GM23338 (cell line): ENCODE measurements around the gene TTYH1. TPM values are rescaled to one million over a fixed set of nuclear protein-coding genes. Genes with fewer than 3 reads are reported as not detected.
A peak's percentile ranks its signal among the peaks of the same experiment; 100 is the strongest.

Source experiments
- ATAC-seq: fragments of 200-7000 bp; cut with Tn5 transposase; 3 replicates; pipeline ENCODE4 v1.9.1; 2020
- DNase-seq: peaks from one replicate; pipeline ENCODE4 v3.0.0-alpha.2; 2015; ENCODE audit warnings: low spot score
- H2AFZ ChIP-seq: fragments of 200-600 bp; sonication (generic); 2 replicates; pipeline ENCODE4 v1.8.0; 2016; ENCODE audit warnings: antibody characterized with exemption, mild to moderate bottlenecking, moderate library complexity
- H3F3A ChIP-seq: fragments of 200-600 bp; sonication (generic); replicated peaks from 2 replicates; pipeline ENCODE4 v1.8.0; 2017; ENCODE audit warnings: antibody characterized with exemption, mixed run types, low read depth
- H3K27ac ChIP-seq: fragments of 200-600 bp; sonication (generic); 2 replicates; pipeline ENCODE4 v1.6.1; 2016; ENCODE audit warnings: low read depth
- H3K27me3 ChIP-seq: fragments of 200-600 bp; sonication (generic); 2 replicates; pipeline ENCODE4 v1.8.0; 2016; ENCODE audit warnings: mild to moderate bottlenecking, mixed run types, moderate library complexity; ENCODE audit not compliant: insufficient read depth
- H3K36me3 ChIP-seq: fragments of 200-600 bp; sonication (generic); 2 replicates; pipeline ENCODE4 v1.8.0; 2016; ENCODE audit warnings: mild to moderate bottlenecking; ENCODE audit not compliant: insufficient read depth
- H3K4me1 ChIP-seq: fragments of 200-600 bp; sonication (generic); 2 replicates; pipeline ENCODE4 v1.8.0; 2016; ENCODE audit warnings: mild to moderate bottlenecking, moderate library complexity; ENCODE audit not compliant: insufficient read depth
- H3K4me2 ChIP-seq: fragments of 200-600 bp; sonication (generic); 2 replicates; pipeline ENCODE4 v1.7.1; 2017; ENCODE audit warnings: mixed run types
- H3K4me3 ChIP-seq: fragments of 200-600 bp; sonication (generic); 2 replicates; pipeline ENCODE4 v1.6.1; 2016; ENCODE audit warnings: mixed run types
- H3K79me2 ChIP-seq: fragments of 200-600 bp; sonication (generic); replicated peaks from 2 replicates; pipeline ENCODE4 v1.8.0; 2017; ENCODE audit warnings: mild to moderate bottlenecking; ENCODE audit not compliant: insufficient read depth
- H3K9me2 ChIP-seq: fragments of 200-600 bp; sonication (generic); 2 replicates; pipeline ENCODE4 v1.8.0; 2017; ENCODE audit not compliant: insufficient read depth
- H4K20me1 ChIP-seq: fragments of 200-600 bp; sonication (generic); replicated peaks from 2 replicates; pipeline ENCODE4 v1.8.0; 2017; ENCODE audit warnings: mild to moderate bottlenecking; ENCODE audit not compliant: insufficient read depth
- H3K27ac Mint-ChIP-seq: 2 replicates; pipeline ENCODE4 v1.8.0; 2020; ENCODE audit warnings: inconsistent platforms, mild to moderate bottlenecking, moderate library complexity, mixed read lengths
- H3K27me3 Mint-ChIP-seq: 3 replicates; pipeline ENCODE4 v1.8.0; 2022; ENCODE audit warnings: low read depth, mild to moderate bottlenecking, moderate library complexity, mixed read lengths, inconsistent platforms; ENCODE audit not compliant: insufficient read depth, poor library complexity
- H3K36me3 Mint-ChIP-seq: 3 replicates; pipeline ENCODE4 v1.8.0; 2021; ENCODE audit warnings: low read depth, mild to moderate bottlenecking, inconsistent platforms, moderate library complexity, mixed read lengths
- H3K4me1 Mint-ChIP-seq: 3 replicates; pipeline ENCODE4 v1.8.0; 2020; ENCODE audit warnings: mild to moderate bottlenecking, inconsistent platforms, mixed read lengths
- H3K4me3 Mint-ChIP-seq: 3 replicates; pipeline ENCODE4 v1.8.0; 2021; ENCODE audit warnings: moderate library complexity, mild to moderate bottlenecking, inconsistent platforms, mixed read lengths
- H3K9me3 Mint-ChIP-seq: 3 replicates; pipeline ENCODE4 v1.8.0; 2020; ENCODE audit warnings: moderate library complexity, mild to moderate bottlenecking, inconsistent platforms, mixed read lengths
- CTCF ChIP-seq, 2 experiments: fragments of 200-600 bp in 1 of 2; sonication (generic) in 1 of 2; conservative IDR thresholded peaks; 2 replicates each; pipeline versions ENCODE4 v1.5.1 to v1.6.1; 2016 to 2017; ENCODE audit warnings: antibody characterized with exemption in 2 of 2, low read depth in 2 of 2, mild to moderate bottlenecking in 2 of 2, moderate library complexity in 1 of 2
- EZH2 ChIP-seq: fragments of 200-600 bp; sonication (generic); IDR thresholded peaks from one replicate; pipeline ENCODE4 v1.8.0; 2017; ENCODE audit warnings: antibody characterized with exemption, mild to moderate bottlenecking, low read depth; ENCODE audit not compliant: unreplicated experiment
- EZH2phosphoT487 ChIP-seq: fragments of 200-600 bp; sonication (generic); IDR thresholded peaks from one replicate; pipeline ENCODE4 v1.8.1; 2018; ENCODE audit warnings: antibody characterized with exemption; ENCODE audit not compliant: unreplicated experiment
- JUNB ChIP-seq: IDR thresholded peaks from one replicate; pipeline ENCODE4 v1.6.1; 2016; ENCODE audit warnings: antibody characterized with exemption; ENCODE audit not compliant: unreplicated experiment
- POLR2AphosphoS5 ChIP-seq: IDR thresholded peaks from 2 replicates; pipeline ENCODE4 v1.6.1; 2016; ENCODE audit warnings: antibody characterized with exemption, low read depth
- REST ChIP-seq: IDR thresholded peaks from one replicate; pipeline ENCODE4 v1.6.1; 2018; ENCODE audit warnings: antibody characterized with exemption; ENCODE audit not compliant: unreplicated experiment
- STAT1 ChIP-seq: IDR thresholded peaks from one replicate; pipeline ENCODE4 v1.6.1; 2016; ENCODE audit warnings: antibody characterized with exemption; ENCODE audit not compliant: unreplicated experiment
- ZNF114 ChIP-seq: fragments of 250-450 bp; sonication (Bioruptor Pico); IDR thresholded peaks from 2 replicates; pipeline ENCODE4 v1.5.0; 2020; ENCODE audit warnings: mild to moderate bottlenecking, moderate library complexity
- ZNF331 ChIP-seq: fragments of 250-450 bp; sonication (Bioruptor Pico); IDR thresholded peaks from 2 replicates; pipeline ENCODE4 v1.5.0; 2020; ENCODE audit warnings: low read depth, mild to moderate bottlenecking, moderate library complexity
- polyA plus RNA-seq: library from polyadenylated mRNA; unstranded; fragments of >200 nt; fragmentation: Nextera tagmentation; extraction: Ambion mirVana; gene quantifications from 2 replicates; pipeline ENCODE4 v1.2.1, GENCODE V29; 2016
- total RNA-seq: library from RNA; depleted of rRNA; stranded (reverse); fragments of >200 nt; shearing (Covaris generic); gene quantifications from 2 replicates; pipeline ENCODE4 v1.2.3, GENCODE V29; 2014

TTYH1 gene
- total and polyA plus RNA-seq, 2 experiments from 2014 or later, result 18.2 to 40.8 TPM

- Histone ChIP-seq H3K79me2 (no peaks in the 10 kb centered on the region), H2AFZ (0 out of 2 replicates have a peak overlapping the region, but pooled peaks have one; percentile 43), H3K9me2 (no peaks in the 10 kb centered on the region), H3K4me3 (no peak overlapping the region), H4K20me1 (no peaks in the 10 kb centered on the region), H3K4me1 (no peaks in the 10 kb centered on the region; the same call in 1 of the 2 replicates), H3K27ac (no peak overlapping the region), H3F3A (no peaks in the 10 kb centered on the region), H3K4me2 (peak overlapping the region; percentile 33), H3K27me3 (no peaks in the 10 kb centered on the region), H3K36me3 (no peaks in the 10 kb centered on the region)
- Mint-ChIP-seq H3K27me3 (peaks cover 19% of the 10 kb centered on the region), H3K27ac (no peak overlapping the region), H3K36me3 (no peaks in the 10 kb centered on the region), H3K9me3 (peaks cover 12% of the 10 kb centered on the region), H3K4me1 (peaks cover 10% of the 10 kb centered on the region; the same call in 2 of the 3 replicates), H3K4me3 (no peak overlapping the region)
- ATAC-seq (peak; percentile 71), DNase-seq (peak; percentile 93)
- no peak for TF ChIP-seq EZH2
- TF ChIP-seq POLR2AphosphoS5, result no peak
- peak; percentile 81 to 84 for TF ChIP-seq CTCF (conservative IDR thresholded peaks at IDR 0.05; ENCODE audit: low read depth in 2 of 2)
These were observed 63.5 kb downstream of the TTYH1 start for GRCh38 chr19:54478677-54479266.

- no peak for TF ChIP-seq EZH2
- no peak for TF ChIP-seq ZNF331
- no peak for TF ChIP-seq CTCF (conservative IDR thresholded peaks at IDR 0.05; ENCODE audit: low read depth in 2 of 2)
- no peak for TF ChIP-seq EZH2phosphoT487
- TF ChIP-seq REST, result no peak
- TF ChIP-seq ZNF114 (CRISPR knock-in tag), result no peak
- TF ChIP-seq STAT1, result no peak
- TF ChIP-seq JUNB, result no peak
- no peak for TF ChIP-seq POLR2AphosphoS5
- Histone ChIP-seq H3K27ac (no peak overlapping the region), H3K4me2 (no peak overlapping the region), H2AFZ (0 out of 2 replicates have a peak overlapping the region, but pooled peaks have one; percentile 23), H4K20me1 (no peaks in the 10 kb centered on the region), H3K36me3 (no peaks in the 10 kb centered on the region), H3F3A (no peaks in the 10 kb centered on the region), H3K79me2 (no peaks in the 10 kb centered on the region), H3K4me1 (no peaks in the 10 kb centered on the region), H3K9me2 (no peaks in the 10 kb centered on the region), H3K4me3 (no peak overlapping the region), H3K27me3 (no peaks in the 10 kb centered on the region)
- Mint-ChIP-seq H3K36me3 (peaks cover under 1% of the 10 kb centered on the region; the same call in 1 of the 3 replicates), H3K4me3 (no peak overlapping the region), H3K27ac (no peak overlapping the region), H3K27me3 (peaks cover 14% of the 10 kb centered on the region), H3K9me3 (peaks cover 24% of the 10 kb centered on the region), H3K4me1 (peaks cover 7% of the 10 kb centered on the region; the same call in 1 of the 3 replicates)
- DNase-seq (no peak), ATAC-seq (no peak)
These were observed 64.8 kb downstream of the TTYH1 start for GRCh38 chr19:54480051-54480450.
